Hepatocyte (in vitro differentiated cells): ENCODE data around the gene NR4A1.

ENCODE experiments used
- CTCF ChIP-seq: fragments of 200-600 bp; sonication (generic); IDR thresholded peaks from 2 replicates; pipeline ENCODE4 v1.5.1; 2016; ENCODE audit warnings: antibody characterized with exemption, mild to moderate bottlenecking; ENCODE audit not compliant: poor library complexity
- EZH2 ChIP-seq: fragments of 200-600 bp; sonication (generic); IDR thresholded peaks from 2 replicates; pipeline ENCODE4 v1.6.1; 2016; ENCODE audit warnings: antibody characterized with exemption, mild to moderate bottlenecking, borderline replicate concordance
- EZH2phosphoT487 ChIP-seq: fragments of 200-600 bp; sonication (generic); IDR thresholded peaks from one replicate; pipeline ENCODE4 v1.6.1; 2018; ENCODE audit warnings: antibody characterized with exemption, mild to moderate bottlenecking, low read depth, moderate library complexity; ENCODE audit not compliant: unreplicated experiment, severe bottlenecking

DNA sequence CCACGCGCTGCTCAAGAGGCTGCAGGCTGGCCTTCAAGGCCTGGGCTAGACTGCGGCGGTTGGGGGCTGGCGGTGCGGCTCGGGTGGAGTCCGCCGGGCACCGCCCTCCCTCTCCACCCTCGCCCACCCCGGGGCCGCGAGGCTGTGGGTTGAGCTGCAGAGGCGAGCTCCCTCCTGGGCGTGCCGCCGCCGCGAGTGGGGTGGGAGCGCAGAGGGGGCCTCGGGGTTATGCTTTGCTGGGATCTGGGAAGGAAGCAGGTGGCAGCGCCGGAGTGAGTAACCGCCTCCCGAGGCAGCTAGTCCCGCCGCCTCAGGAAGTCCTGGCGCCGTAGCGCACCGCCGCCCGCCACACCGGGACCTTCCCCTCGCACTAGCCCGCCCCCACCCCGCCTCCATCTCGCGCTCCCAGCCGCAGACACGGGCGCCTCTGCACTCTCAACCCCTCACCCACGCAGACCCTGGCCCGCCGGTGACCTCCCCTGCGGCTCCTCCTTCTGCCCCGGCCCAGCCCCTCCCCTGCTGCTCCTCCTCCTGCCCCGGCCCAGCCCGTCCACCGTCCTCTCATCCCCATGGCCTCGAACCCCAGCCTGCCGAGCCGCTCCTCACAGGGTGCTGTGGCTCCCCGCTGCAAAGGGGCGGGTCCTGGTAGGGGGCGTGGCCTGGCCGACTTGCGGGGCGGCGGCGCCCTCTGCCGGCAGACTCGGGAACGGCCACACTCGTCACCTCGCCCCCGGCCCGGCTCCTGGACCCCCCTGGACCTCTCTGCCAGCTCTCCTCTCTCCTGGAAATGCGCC is 27.9 kb upstream of the NR4A1 start:
- TF ChIP-seq CTCF (peak; percentile 99), EZH2 (no peak), EZH2phosphoT487 (no peak)
